Lower lobe of right lung (tissue), 2 donors: ENCODE results near the gene FAM184B. TPM values are rescaled to one million over a fixed set of nuclear protein-coding genes. Genes with fewer than 3 reads are reported as not detected.

Source experiments
- ATAC-seq, 2 donors: fragments of 200-7000 bp; cut with Tn5 transposase; one replicate each; pipeline ENCODE4 v1.9.1; 2020 to 2022; ENCODE audit warnings: mild to moderate bottlenecking in 2 of 2, moderate library complexity in 2 of 2
- DNase-seq: peaks from one replicate; pipeline ENCODE4 v3.0.0-alpha.2; 2020
- H3K27ac ChIP-seq: fragments of 200-600 bp; one replicate; pipeline ENCODE4 v1.8.0; 2022
- H3K27me3 ChIP-seq: fragments of 200-600 bp; one replicate; pipeline ENCODE4 v1.8.0; 2022; ENCODE audit warnings: low read depth
- H3K36me3 ChIP-seq: fragments of 200-600 bp; one replicate; pipeline ENCODE4 v1.8.0; 2022; ENCODE audit warnings: mild to moderate bottlenecking
- H3K4me1 ChIP-seq: fragments of 200-600 bp; one replicate; pipeline ENCODE4 v1.8.0; 2022
- H3K4me3 ChIP-seq: fragments of 200-600 bp; one replicate; pipeline ENCODE4 v1.8.0; 2022; ENCODE audit warnings: mild to moderate bottlenecking
- H3K9me3 ChIP-seq: fragments of 200-600 bp; one replicate; pipeline ENCODE4 v1.8.0; 2022
- intact Hi-C: fragments of 100-400 bp; cut with DNase I; formaldehyde crosslinking; loops from one replicate; pipeline ENCODE4 v1.11.0; 2022
- total RNA-seq: library from RNA; stranded (reverse); fragmentation: NEBNext Ultra II Directional; extraction: Animal tissue kit (Norgen Biotek cat#: 25700); gene quantifications from one replicate; pipeline ENCODE4 v1.2.1, GENCODE V29; 2021
- TF ChIP-seq, protein P1 (sequence below): fragments of 200-600 bp; IDR thresholded peaks from one replicate; pipeline ENCODE4 v1.8.0; 2022; ENCODE audit warnings: antibody characterized with exemption, mild to moderate bottlenecking
- donor health status: DM: no; HTN: yes; CAD: no; lungs with severe emphysema.

Gene FAM184B
- total RNA-seq, 1 donor from 2014 or later: 0.24 TPM

DNA sequence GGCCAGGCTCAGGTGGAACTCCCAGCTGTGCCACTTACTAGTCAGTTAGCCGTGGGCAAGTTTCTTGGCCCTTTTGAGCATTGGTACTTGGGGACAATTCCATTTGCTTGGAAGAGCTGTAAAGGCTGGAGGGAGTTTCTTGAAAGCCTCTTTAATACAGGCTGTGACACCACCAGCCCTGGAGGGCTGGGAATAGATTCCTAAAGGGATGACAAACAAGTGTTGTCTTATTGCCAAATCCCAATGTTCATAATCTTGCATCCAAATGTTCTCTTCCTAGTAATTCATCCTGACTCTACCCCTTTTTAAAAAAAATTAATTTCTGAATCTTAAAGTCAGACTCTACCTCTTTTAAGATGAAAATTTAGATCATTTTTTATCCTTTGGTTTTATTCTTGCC is 181.6 kb downstream of the FAM184B start:
- TF ChIP-seq, protein P1, sequence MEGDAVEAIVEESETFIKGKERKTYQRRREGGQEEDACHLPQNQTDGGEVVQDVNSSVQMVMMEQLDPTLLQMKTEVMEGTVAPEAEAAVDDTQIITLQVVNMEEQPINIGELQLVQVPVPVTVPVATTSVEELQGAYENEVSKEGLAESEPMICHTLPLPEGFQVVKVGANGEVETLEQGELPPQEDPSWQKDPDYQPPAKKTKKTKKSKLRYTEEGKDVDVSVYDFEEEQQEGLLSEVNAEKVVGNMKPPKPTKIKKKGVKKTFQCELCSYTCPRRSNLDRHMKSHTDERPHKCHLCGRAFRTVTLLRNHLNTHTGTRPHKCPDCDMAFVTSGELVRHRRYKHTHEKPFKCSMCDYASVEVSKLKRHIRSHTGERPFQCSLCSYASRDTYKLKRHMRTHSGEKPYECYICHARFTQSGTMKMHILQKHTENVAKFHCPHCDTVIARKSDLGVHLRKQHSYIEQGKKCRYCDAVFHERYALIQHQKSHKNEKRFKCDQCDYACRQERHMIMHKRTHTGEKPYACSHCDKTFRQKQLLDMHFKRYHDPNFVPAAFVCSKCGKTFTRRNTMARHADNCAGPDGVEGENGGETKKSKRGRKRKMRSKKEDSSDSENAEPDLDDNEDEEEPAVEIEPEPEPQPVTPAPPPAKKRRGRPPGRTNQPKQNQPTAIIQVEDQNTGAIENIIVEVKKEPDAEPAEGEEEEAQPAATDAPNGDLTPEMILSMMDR: no peak
- H3K27me3 ChIP-seq: no peaks in the 10 kb centered on the region
- no peak overlapping the region for H3K4me3 ChIP-seq
- intact Hi-C loops: no loop called here
- no peak overlapping the region for H3K27ac ChIP-seq
- no peaks in the 10 kb centered on the region for H3K9me3 ChIP-seq
- ATAC-seq (no peak), DNase-seq (no peak)
- no peaks in the 10 kb centered on the region for H3K4me1 ChIP-seq
- H3K36me3 ChIP-seq: peaks cover 98% of the 10 kb centered on the region

DNA sequence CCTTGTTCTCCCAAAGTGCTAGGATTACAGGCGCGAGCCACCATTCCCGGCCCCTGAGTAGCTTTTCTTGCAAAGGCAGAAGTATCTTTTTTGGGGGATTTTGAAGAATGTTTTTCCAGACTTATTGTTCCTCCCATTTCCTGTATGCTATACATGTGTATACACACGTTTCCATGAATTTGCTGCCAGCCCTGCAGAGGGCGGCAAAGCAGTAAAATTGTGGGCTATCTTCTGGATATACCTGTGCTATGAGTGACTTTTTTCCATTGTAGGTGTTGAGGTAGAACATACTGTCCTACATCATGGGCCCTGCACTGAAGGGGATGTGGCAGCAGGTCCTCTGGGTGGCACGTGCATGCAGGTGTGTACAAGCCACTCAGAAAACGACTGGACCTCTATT is 183.9 kb downstream of the FAM184B start:
- no peaks in the 10 kb centered on the region for H3K27me3 ChIP-seq
- no peaks in the 10 kb centered on the region for H3K4me1 ChIP-seq
- intact Hi-C loops: no loop called here
- DNase-seq (no peak), ATAC-seq (no peak)
- H3K9me3 ChIP-seq: no peaks in the 10 kb centered on the region
- no peak overlapping the region for H3K27ac ChIP-seq
- TF ChIP-seq, protein P1: no peak
- H3K4me3 ChIP-seq: no peak overlapping the region
- H3K36me3 ChIP-seq: peaks cover 99% of the 10 kb centered on the region

DNA sequence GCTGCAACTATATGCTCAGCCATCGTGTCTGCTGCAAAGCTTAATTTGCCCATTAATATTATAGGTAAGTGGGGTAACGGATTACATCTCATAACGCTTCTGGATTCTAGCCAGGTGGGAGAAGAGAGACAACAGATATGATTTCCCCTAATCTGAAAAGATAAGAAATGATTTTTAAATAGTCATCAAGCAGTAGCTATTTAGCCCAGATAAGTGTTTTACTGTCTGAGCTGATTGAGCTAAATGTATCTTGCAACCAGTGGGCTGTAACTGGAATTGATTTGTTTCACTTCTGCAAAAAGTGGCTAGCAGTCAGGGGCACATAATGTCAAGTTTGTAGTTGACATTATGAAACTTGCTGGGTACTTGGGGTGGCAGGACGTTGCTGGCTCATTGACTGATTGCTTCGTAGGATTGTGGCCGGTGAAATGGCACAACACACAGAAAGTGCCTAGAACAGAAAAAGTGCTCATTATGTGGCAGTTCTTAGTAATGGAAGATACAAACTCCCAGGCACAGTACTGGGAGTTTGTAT is 185.9 kb downstream of the FAM184B start:
- Histone ChIP-seq H3K4me3 (no peak overlapping the region), H3K36me3 (peaks cover 99% of the 10 kb centered on the region), H3K9me3 (no peaks in the 10 kb centered on the region), H3K27me3 (no peaks in the 10 kb centered on the region), H3K27ac (no peak overlapping the region), H3K4me1 (no peaks in the 10 kb centered on the region)
- intact Hi-C loops: no loop called here
- ATAC-seq: peak; percentile 69 to 77
- TF ChIP-seq, protein P1: no peak
- DNase-seq: no peak

DNA sequence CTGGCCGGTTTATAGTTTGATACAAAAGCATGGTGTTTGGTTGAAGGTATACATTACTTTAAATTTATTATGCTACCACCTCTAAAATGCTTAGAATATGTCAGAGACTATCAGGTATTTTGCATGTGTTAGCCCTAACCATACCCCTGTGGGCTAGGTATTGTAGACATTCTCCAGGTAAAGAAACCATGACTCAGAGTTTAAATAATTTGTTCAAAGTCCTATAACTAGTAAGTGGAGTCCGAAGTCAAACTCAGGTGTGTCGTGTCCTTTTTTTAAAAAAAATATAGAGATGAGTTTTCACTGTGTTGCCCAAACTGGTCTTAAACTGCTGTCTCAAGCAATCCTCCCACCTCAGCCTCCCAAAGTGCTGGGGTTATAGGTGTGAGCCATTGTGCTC is 192.1 kb downstream of the FAM184B start:
- intact Hi-C loops: no loop called here
- no peak for DNase-seq
- peaks cover 99% of the 10 kb centered on the region for H3K36me3 ChIP-seq
- H3K27ac ChIP-seq: no peak overlapping the region
- H3K27me3 ChIP-seq: no peaks in the 10 kb centered on the region
- no peak overlapping the region for H3K4me3 ChIP-seq
- H3K9me3 ChIP-seq: no peaks in the 10 kb centered on the region
- TF ChIP-seq, protein P1: no peak
- ATAC-seq: no peak
- no peaks in the 10 kb centered on the region for H3K4me1 ChIP-seq

DNA sequence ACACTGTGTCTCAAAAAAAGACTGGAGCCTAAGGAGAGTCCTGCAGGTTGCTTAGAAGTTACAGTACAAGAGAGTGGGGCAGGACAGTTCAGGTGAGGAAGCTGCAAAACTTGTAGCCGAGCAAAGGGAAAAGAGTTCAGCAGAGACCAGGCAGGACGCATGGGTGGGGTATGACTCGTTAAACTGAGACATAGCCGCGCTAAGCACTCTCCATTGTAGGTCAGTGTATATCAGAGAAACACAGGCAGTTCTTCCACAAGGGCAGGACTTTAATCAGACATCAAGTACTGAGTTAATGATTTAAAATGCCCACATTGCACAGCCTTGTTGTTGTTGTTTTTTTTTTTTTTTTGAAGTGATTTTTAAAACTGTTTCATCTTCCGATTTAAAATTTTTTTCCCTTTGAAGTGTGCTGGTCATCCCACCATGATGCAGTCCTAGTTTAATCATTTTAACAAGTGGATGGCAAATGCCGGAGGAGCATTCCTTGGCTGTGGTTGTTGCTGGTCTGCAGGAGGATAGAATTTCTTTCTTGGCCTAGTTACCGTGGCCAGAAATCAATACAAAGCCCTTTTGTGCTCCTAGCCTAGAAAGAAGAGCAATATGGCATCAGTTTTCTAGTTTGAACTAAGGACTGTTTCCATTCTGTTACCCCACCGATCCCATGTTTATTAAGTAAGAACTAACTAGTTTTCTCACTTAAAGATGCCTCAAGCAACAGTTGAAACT is 194.2 kb downstream of the FAM184B start:
- ATAC-seq (no peak), DNase-seq (no peak)
- H3K9me3 ChIP-seq: no peaks in the 10 kb centered on the region
- peaks cover 100% of the 10 kb centered on the region for H3K36me3 ChIP-seq
- TF ChIP-seq, protein P1: no peak
- no peak overlapping the region for H3K27ac ChIP-seq
- H3K27me3 ChIP-seq: no peaks in the 10 kb centered on the region
- intact Hi-C loops: no loop called here
- H3K4me3 ChIP-seq: no peak overlapping the region
- peaks cover 8% of the 10 kb centered on the region for H3K4me1 ChIP-seq
